ENCODE measurements around the gene PRKN.

DNA sequence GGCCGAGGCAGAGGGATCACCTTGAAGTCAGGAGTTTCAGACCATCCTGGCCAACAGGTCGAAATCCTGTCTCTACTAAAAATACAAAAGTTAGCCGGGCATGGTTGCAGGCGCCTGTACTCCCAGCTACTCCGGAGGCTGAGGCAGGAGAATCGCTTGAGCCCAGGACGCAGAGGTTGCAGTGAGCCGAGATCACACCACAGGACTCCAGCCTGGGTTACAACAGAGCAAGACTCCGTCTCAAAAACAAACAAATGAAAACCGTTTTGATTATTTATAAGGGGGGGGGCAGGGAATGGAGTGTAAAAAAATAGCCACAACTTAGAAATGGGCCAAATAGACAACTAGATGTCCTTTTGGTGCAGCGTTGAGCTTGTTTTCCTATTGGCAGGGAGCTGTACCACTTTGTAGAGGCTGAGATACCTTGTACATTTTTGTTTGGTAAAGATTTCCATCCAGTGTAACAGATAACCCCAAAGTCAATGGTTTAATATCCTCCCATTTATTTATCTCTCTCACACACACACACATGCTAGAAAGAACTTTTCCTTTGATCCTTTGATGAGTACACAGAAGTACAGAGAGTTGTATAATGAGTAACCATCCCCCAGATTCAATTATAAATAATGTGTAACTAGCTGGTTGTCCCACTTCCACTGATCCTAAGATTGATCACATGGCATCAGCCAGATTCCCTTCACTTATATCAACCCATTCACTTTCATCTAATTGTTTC is 477.5 kb downstream of the PRKN start:
- TF ChIP-seq CTCF (IDR thresholded peaks at IDR 0.05; ENCODE audit: borderline replicate concordance, extremely low read depth, low read length, poor library complexity, severe bottlenecking) (no peak), EZH2 (IDR thresholded peaks at IDR 0.05; ENCODE audit: borderline replicate concordance, low read depth, low read length, severe bottlenecking) (no peak)

Measured in DND-41 (cell line).